GM21390 (cell line): Measurements from ENCODE around the gene NLRP8.
"Not testable (repeated sequence)": the region's sequence is repeated elsewhere in the genome, so short reads cannot be mapped to it uniquely, and the experiment has no call there.

Source experiments
- ATAC-seq: cut with Tn5 transposase; IDR thresholded peaks from one replicate; pipeline ENCODE4 v1.9.1; 2021; ENCODE audit not compliant: unreplicated experiment

The NLRP8 gene

GRCh38 chr19:55962186-55962585, 14.6 kb downstream of the NLRP8 start:
- ATAC-seq = no peak

- no peak for ATAC-seq
These were observed 26.4 kb downstream of the NLRP8 start for GRCh38 chr19:55973982-55974381.

GRCh38 chr19:55980415-55980814, 32.8 kb downstream of the NLRP8 start:
- ATAC-seq = no peak

- no peak for ATAC-seq
These were observed 37.6 kb downstream of the NLRP8 start for GRCh38 chr19:55985254-55985653.

- no peak for ATAC-seq
These were observed 38.9 kb downstream of the NLRP8 start, which contains the start of gene NLRP5 for GRCh38 chr19:55986487-55986886. NLRP5 (plus strand) TSS chr19:55986775.

GRCh38 chr19:55990831-55991230, 43.2 kb downstream of the NLRP8 start:
- ATAC-seq = no peak

GRCh38 chr19:55993492-55993891, 45.9 kb downstream of the NLRP8 start:
- no peak for ATAC-seq

- ATAC-seq = no peak
These were observed 67.1 kb downstream of the NLRP8 start for GRCh38 chr19:56014765-56015164.

GRCh38 chr19:56015756-56016155, 68.1 kb downstream of the NLRP8 start:
- no peak for ATAC-seq

- ATAC-seq = not testable (repeated sequence)
These were observed 71.7 kb downstream of the NLRP8 start for GRCh38 chr19:56019325-56019724.

- not testable (repeated sequence) for ATAC-seq
These were observed 72.8 kb downstream of the NLRP8 start for GRCh38 chr19:56020355-56020975.

GRCh38 chr19:56026769-56027168, 79.1 kb downstream of the NLRP8 start:
- ATAC-seq = no peak
